GM18519 (cell line): Measurements from ENCODE around the gene CSNK1G2.

Source experiments
- ATAC-seq: cut with Tn5 transposase; IDR thresholded peaks from one replicate; pipeline ENCODE4 v1.9.1; 2021; ENCODE audit warnings: mild to moderate bottlenecking, moderate library complexity; ENCODE audit not compliant: unreplicated experiment, low FRiP score

CSNK1G2 gene

DNA sequence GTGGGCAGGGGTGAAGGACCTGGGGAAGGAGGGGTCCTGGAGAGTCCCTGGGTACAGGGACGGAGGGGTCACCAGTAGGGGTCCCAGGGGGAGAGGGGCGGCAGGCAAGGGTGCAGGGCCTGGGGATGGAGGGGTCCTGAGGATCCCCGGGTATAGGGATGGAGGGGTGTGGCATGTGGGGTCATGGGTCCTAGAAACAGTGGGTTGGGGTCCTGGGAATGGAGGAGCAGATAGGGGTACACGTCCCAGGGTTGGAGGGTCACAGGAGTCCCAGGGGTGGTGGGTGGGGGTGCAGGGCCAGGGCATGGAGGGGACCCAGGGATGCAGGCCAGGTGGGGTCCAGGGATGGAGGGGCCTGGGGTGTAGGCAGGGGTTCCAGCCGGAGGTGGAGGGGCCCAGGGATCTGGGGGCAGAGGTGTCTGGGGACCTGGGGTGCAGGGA lies 73.2 kb downstream of the CSNK1G2 start:
- ATAC-seq, result no peak

DNA sequence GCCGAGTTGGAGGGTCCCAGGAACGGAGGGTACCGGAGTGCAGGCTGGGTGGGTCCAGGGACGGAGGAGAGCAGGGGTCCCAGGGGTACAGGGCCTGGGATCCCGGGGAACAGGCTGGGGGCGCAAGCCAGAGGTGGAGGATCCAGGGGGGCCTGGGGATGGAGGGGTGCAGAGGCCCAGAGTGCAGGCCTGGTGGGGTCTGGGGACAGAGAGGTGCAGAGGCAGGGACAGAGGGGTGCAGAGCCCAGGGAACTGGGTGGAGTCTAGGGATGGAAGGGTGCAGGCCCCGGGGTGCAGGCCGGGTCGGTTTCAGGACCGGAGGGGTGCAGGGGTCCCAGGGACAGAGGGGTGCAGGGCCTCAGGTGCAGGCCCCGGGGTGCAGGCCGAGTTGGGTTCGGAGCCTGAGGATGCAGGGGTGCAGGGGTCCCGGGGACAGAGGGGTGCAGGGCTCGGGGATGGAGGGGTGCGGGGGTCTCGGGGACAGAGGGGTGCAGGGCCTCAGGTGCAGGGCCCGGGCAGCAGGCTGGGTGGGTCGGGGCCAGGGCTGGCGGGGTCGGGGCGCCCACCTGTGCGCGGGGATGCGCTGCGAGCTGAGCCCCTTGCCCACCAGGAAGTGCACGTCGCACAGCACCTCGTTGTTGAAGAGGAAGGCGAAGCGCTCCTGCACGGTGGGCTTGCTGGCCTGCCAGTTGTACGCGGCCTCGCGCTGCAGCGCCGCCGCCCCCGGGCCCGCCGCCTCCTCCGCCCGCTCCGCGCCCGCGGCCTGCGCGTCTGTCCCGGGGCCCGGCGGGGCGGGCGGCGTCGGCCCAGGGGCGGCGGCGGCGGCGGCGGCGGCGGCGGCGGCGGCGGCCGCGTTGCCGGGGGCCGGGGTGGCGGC lies 74.0 kb downstream of the CSNK1G2 start:
- ATAC-seq, result no peak

GRCh38 chr19:2015608-2015950 lies 74.6 kb downstream of the CSNK1G2 start, which contains the start of gene BTBD2:
TSS of gene BTBD2 (minus strand) at chr19:2015714. CDS start at chr19:2015703, 11 bp downstream.
- ATAC-seq, result no peak

DNA sequence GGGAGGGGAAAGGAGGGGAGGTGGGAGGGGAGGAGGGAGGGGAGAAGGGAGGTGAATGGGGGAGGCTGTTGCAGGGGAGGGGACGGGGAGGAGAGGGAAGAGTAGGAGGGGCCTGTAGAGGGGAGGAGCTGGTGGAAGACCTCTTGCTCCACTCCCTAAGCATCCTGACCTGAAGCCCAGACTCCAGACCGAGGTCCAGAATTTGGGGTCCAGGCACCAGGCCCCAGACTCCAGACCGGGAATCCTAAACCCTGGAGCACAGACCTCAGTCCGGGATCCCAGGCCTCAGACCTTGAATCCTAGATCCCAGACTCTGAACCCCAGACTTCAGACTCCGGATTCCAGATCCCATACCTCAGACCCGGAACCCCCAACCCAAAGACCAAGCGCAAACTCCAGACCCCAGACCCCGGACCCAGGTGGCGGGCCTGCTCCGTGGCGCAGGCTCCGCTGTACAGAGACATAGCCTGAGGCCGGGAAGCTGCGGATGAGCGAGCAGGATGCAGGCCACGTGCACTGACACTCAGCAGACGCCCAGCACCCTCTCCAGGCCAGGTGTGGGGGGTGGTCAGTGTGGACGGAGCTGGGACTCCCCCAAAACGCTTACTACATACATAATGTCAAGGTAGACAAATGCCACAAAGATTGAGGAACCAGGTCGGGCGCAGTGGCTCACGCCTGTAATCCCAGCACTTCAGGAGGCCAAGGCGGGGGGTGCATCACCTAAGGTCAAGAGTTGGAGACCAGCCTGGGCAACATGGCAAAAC lies 75.3 kb downstream of the CSNK1G2 start:
- no peak for ATAC-seq

GRCh38 chr19:2018752-2019151 lies 77.8 kb downstream of the CSNK1G2 start:
- no peak for ATAC-seq

GRCh38 chr19:2021453-2022140 lies 80.6 kb downstream of the CSNK1G2 start:
- no peak for ATAC-seq

- ATAC-seq, result no peak
Observed at GRCh38 chr19:2022289-2022688, 81.3 kb downstream of the CSNK1G2 start.

GRCh38 chr19:2026770-2027169 lies 85.8 kb downstream of the CSNK1G2 start:
- no peak for ATAC-seq

- no peak for ATAC-seq
Observed at GRCh38 chr19:2027361-2027760, 86.4 kb downstream of the CSNK1G2 start.
